Measurements from ENCODE around the gene SOX15. TPM values are rescaled to one million over a fixed set of nuclear protein-coding genes. Genes with fewer than 3 reads are reported as not detected.
"Not testable (repeated sequence)": the region's sequence is repeated elsewhere in the genome, so short reads cannot be mapped to it uniquely, and the experiment has no call there.

SOX15 gene
- total RNA-seq, 1 donor from 2014 or later = 0.24 TPM

- POLR2A ChIA-PET = interaction anchor here (6.1 kb wide), 1 partner anchor 76 kb away, joined by 109 read pairs; the partner anchor contains the start of genes TP53 and WRAP53
- Mint-ChIP-seq H3K4me1 (peaks cover 40% of the 10 kb centered on the region), H3K27me3 (no peaks in the 10 kb centered on the region), H3K4me3 (peak overlapping the region; percentile 44), H3K36me3 (ENCODE audit: low read depth) (peaks cover 22% of the 10 kb centered on the region), H3K27ac (no peak overlapping the region), H3K9me3 (no peaks in the 10 kb centered on the region)
- DNase-seq (no peak), ATAC-seq (ENCODE audit: low read depth) (no peak)
- TF ChIP-seq CTCF (IDR thresholded peaks at IDR 0.05) = no peak
- CTCF ChIA-PET = interaction anchor here (1.5 kb wide), 1 partner anchor 23 kb away, joined by 4 read pairs; no protein-coding TSS in a partner anchor
- intact Hi-C loops (cut with micrococcal nuclease) = no loop called here
Observed at GRCh38 chr17:7611635-7612293, 21.9 kb upstream of the SOX15 start.

GRCh38 chr17:7610641-7611040, 20.7 kb upstream of the SOX15 start:
- POLR2A ChIA-PET = interaction anchor here (0.6 kb wide), 1 partner anchor 20 kb away, joined by 6 read pairs; no protein-coding TSS in a partner anchor
- Mint-ChIP-seq H3K4me1 (peaks cover 40% of the 10 kb centered on the region), H3K27me3 (no peaks in the 10 kb centered on the region), H3K27ac (no peak overlapping the region), H3K9me3 (no peaks in the 10 kb centered on the region), H3K36me3 (ENCODE audit: low read depth) (peaks cover 29% of the 10 kb centered on the region), H3K4me3 (no peak overlapping the region)
- intact Hi-C loops (cut with micrococcal nuclease) = no loop called here
- no peak for ATAC-seq (ENCODE audit: low read depth)
- DNase-seq = no peak
- no peak for TF ChIP-seq CTCF (IDR thresholded peaks at IDR 0.05)
- CTCF ChIA-PET = interaction anchor here (3.0 kb wide), 1 partner anchor 22 kb away, joined by 10 read pairs; no protein-coding TSS in a partner anchor

- intact Hi-C loops (cut with micrococcal nuclease) = no loop called here
- no peak for DNase-seq
- peaks cover 12% of the 10 kb centered on the region for H3K4me1 Mint-ChIP-seq
- H3K27ac Mint-ChIP-seq = no peak overlapping the region
- no peaks in the 10 kb centered on the region for H3K9me3 Mint-ChIP-seq
- H3K36me3 Mint-ChIP-seq (ENCODE audit: low read depth) = peaks cover 62% of the 10 kb centered on the region
- H3K27me3 Mint-ChIP-seq = no peaks in the 10 kb centered on the region
- no peak overlapping the region for H3K4me3 Mint-ChIP-seq
- no peak for ATAC-seq (ENCODE audit: low read depth)
- CTCF ChIA-PET = no interaction called here
- POLR2A ChIA-PET = no interaction called here
- TF ChIP-seq CTCF (IDR thresholded peaks at IDR 0.05) = no peak
Observed at GRCh38 chr17:7606280-7606679, 16.4 kb upstream of the SOX15 start.

GRCh38 chr17:7597561-7597960, 7.7 kb upstream of the SOX15 start:
- H3K9me3 Mint-ChIP-seq; CTCF ChIA-PET; H3K27ac Mint-ChIP-seq; H3K27me3 Mint-ChIP-seq; H3K4me3 Mint-ChIP-seq; POLR2A ChIA-PET; H3K4me1 Mint-ChIP-seq; DNase-seq; intact Hi-C loops (cut with micrococcal nuclease); ATAC-seq (ENCODE audit: low read depth): not testable (repeated sequence)
- peaks cover 83% of the 10 kb centered on the region for H3K36me3 Mint-ChIP-seq (ENCODE audit: low read depth)

GRCh38 chr17:7593296-7593695, 3.4 kb upstream of the SOX15 start:
- intact Hi-C loops (cut with micrococcal nuclease) = no loop called here
- Mint-ChIP-seq H3K27me3 (no peaks in the 10 kb centered on the region), H3K9me3 (no peaks in the 10 kb centered on the region), H3K36me3 (ENCODE audit: low read depth) (peaks cover 69% of the 10 kb centered on the region), H3K4me1 (peaks cover 2% of the 10 kb centered on the region), H3K4me3 (no peak overlapping the region), H3K27ac (no peak overlapping the region)
- POLR2A ChIA-PET = no interaction called here
- no peak for ATAC-seq (ENCODE audit: low read depth)
- TF ChIP-seq CTCF (IDR thresholded peaks at IDR 0.05) = no peak
- DNase-seq = no peak
- CTCF ChIA-PET = no interaction called here
